Neural crest cell (in vitro differentiated cells): ENCODE results near the gene CKS2. TPM values are rescaled to one million over a fixed set of nuclear protein-coding genes. Genes with fewer than 3 reads are reported as not detected.
"Not testable (repeated sequence)": the region's sequence is repeated elsewhere in the genome, so short reads cannot be mapped to it uniquely, and the experiment has no call there.

ENCODE experiments used
- DNase-seq: peaks from one replicate; pipeline ENCODE4 v3.0.0; 2021; ENCODE audit warnings: low read depth, mixed read lengths, low spot score
- H3K27ac Mint-ChIP-seq: one replicate; pipeline ENCODE4 v1.8.0; 2021; ENCODE audit warnings: mild to moderate bottlenecking, mixed read lengths; ENCODE audit not compliant: unreplicated experiment
- H3K27me3 Mint-ChIP-seq: 2 replicates; pipeline ENCODE4 v1.8.0; 2021; ENCODE audit warnings: low read depth, mild to moderate bottlenecking, mixed read lengths
- H3K36me3 Mint-ChIP-seq: 2 replicates; pipeline ENCODE4 v1.8.0; 2021; ENCODE audit warnings: low read depth, mild to moderate bottlenecking, mixed read lengths
- H3K4me1 Mint-ChIP-seq: 2 replicates; pipeline ENCODE4 v1.8.0; 2021; ENCODE audit warnings: mixed read lengths
- H3K4me3 Mint-ChIP-seq: one replicate; pipeline ENCODE4 v1.8.0; 2021; ENCODE audit warnings: mild to moderate bottlenecking, mixed read lengths
- H3K9me3 Mint-ChIP-seq: 2 replicates; pipeline ENCODE4 v1.8.0; 2021; ENCODE audit warnings: mixed read lengths
- total RNA-seq: library from RNA; stranded (reverse); gene quantifications from 2 replicates; pipeline ENCODE4 v1.2.1, GENCODE V29; 2021
- TF ChIP-seq, protein P1 (sequence below): fragments of 200-600 bp; sonication (generic); conservative IDR thresholded peaks from 2 replicates; pipeline ENCODE4 v1.5.0; 2021; ENCODE audit warnings: antibody characterized with exemption, mild to moderate bottlenecking

CKS2 gene
- total RNA-seq, 1 donor from 2014 or later, result 174 TPM

DNA sequence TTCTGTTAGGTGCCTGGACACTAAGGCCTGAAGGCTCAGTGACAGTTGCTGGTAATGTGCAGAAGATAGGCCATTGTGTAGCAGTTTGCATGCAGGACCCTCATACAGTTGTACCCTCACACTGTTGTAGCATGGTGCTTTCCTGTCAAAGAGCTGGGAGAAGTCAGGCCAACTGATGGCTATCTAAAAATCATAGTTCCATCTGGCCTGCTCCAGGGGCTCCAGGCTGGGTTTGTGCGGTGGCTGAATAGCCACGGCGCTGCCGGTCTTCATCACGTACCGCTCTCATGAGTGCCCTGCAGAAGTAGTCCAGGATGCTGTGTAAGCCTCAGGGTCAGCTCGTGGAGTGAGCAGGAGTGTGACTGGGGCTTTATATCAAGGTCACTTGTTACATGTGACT lies 19.5 kb downstream of the CKS2 start:
- H3K36me3 Mint-ChIP-seq, result peaks cover 21% of the 10 kb centered on the region
- TF ChIP-seq, protein P1, sequence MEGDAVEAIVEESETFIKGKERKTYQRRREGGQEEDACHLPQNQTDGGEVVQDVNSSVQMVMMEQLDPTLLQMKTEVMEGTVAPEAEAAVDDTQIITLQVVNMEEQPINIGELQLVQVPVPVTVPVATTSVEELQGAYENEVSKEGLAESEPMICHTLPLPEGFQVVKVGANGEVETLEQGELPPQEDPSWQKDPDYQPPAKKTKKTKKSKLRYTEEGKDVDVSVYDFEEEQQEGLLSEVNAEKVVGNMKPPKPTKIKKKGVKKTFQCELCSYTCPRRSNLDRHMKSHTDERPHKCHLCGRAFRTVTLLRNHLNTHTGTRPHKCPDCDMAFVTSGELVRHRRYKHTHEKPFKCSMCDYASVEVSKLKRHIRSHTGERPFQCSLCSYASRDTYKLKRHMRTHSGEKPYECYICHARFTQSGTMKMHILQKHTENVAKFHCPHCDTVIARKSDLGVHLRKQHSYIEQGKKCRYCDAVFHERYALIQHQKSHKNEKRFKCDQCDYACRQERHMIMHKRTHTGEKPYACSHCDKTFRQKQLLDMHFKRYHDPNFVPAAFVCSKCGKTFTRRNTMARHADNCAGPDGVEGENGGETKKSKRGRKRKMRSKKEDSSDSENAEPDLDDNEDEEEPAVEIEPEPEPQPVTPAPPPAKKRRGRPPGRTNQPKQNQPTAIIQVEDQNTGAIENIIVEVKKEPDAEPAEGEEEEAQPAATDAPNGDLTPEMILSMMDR, result no peak
- H3K4me3 Mint-ChIP-seq, result no peak overlapping the region
- no peaks in the 10 kb centered on the region for H3K27me3 Mint-ChIP-seq
- no peaks in the 10 kb centered on the region for H3K4me1 Mint-ChIP-seq
- no peak overlapping the region for H3K27ac Mint-ChIP-seq
- no peaks in the 10 kb centered on the region for H3K9me3 Mint-ChIP-seq
- no peak for DNase-seq

DNA sequence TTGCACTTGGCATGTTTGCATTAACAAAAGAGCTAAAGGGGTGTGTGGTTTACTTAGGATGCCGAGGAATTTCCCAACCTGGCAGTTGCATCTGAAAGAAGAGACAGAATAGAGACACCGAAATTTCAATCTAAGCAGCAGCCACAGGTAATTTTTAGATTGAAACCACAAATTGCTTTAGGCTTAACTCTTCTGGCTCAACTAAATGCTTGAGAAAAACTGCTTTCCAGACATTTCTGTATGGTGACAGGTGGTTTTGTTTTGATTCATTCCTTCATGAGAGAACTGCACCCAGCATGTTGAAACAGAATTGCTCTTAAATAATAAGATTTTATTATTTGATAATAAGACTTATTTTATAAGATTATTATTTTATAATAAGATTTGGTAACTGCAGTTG lies 28.8 kb downstream of the CKS2 start:
- TF ChIP-seq, protein P1, result no peak
- Mint-ChIP-seq H3K27ac (no peak overlapping the region), H3K4me1 (no peaks in the 10 kb centered on the region), H3K4me3 (no peak overlapping the region), H3K9me3 (no peaks in the 10 kb centered on the region), H3K36me3 (peaks cover 43% of the 10 kb centered on the region), H3K27me3 (no peaks in the 10 kb centered on the region)
- no peak for DNase-seq

- no peak for DNase-seq
- Mint-ChIP-seq H3K9me3 (no peaks in the 10 kb centered on the region), H3K27me3 (no peaks in the 10 kb centered on the region), H3K27ac (no peak overlapping the region), H3K4me3 (no peak overlapping the region), H3K4me1 (no peaks in the 10 kb centered on the region), H3K36me3 (peaks cover 47% of the 10 kb centered on the region)
- TF ChIP-seq, protein P1, result no peak
Measured at GRCh38 chr9:89340332-89340731, 29.3 kb downstream of the CKS2 start.

DNA sequence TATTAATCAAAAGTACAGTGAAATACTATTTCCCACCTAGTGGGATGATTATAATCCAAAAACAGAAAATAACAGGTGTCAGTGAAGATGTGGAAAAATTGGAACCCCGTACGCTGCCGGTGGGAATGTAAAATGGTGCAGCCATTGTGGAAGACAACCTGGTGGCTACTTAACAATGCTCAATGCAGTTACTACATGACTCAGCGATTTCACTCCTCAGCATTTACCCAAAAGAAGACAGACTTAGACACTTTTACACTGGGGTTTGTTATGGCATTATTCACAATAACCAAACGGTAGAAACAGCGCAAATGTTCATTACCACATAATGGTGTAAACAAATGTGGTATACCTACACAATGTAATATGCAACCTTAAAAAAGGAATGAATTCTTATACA lies 31.2 kb downstream of the CKS2 start:
- Mint-ChIP-seq H3K4me3 (no peak overlapping the region), H3K27me3 (no peaks in the 10 kb centered on the region), H3K27ac (no peak overlapping the region), H3K9me3 (no peaks in the 10 kb centered on the region), H3K36me3 (peaks cover 56% of the 10 kb centered on the region), H3K4me1 (no peaks in the 10 kb centered on the region)
- no peak for DNase-seq
- TF ChIP-seq, protein P1, result no peak

- DNase-seq, result no peak
- TF ChIP-seq, protein P1, result no peak
- H3K9me3 Mint-ChIP-seq, result no peaks in the 10 kb centered on the region
Measured at GRCh38 chr9:89342948-89343347, 32.0 kb downstream of the CKS2 start.

DNA sequence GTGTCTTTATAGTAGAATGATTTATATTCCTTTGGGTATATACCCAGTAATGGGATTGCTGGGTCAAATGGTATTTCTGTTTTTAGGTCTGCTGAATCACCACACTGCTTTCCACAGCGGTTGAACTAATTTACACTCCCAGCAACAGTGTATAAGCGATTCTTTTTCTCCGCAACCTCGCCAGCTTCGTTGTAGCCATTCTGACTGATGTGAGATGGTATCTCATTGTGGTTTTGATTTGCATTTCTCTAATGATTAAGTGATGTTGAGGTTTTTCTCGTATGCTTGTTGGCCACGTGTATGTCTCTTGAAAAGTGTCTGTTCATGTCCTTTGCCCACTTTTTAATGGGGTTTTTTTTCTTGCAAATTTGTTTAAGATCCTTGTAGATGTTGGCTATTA lies 32.8 kb downstream of the CKS2 start:
- not testable (repeated sequence) for H3K4me3 Mint-ChIP-seq, H3K27ac Mint-ChIP-seq, H3K27me3 Mint-ChIP-seq, DNase-seq, H3K4me1 Mint-ChIP-seq, H3K9me3 Mint-ChIP-seq
- peaks cover 56% of the 10 kb centered on the region for H3K36me3 Mint-ChIP-seq

More at GRCh38 chr9:89342948-89343347, 32.0 kb downstream of the CKS2 start:
- no peaks in the 10 kb centered on the region for H3K27me3 Mint-ChIP-seq
- H3K27ac Mint-ChIP-seq, result no peak overlapping the region
- H3K4me1 Mint-ChIP-seq, result no peaks in the 10 kb centered on the region
- peaks cover 54% of the 10 kb centered on the region for H3K36me3 Mint-ChIP-seq
- H3K4me3 Mint-ChIP-seq, result no peak overlapping the region
